ENCODE measurements around the gene PHF21B.

The PHF21B gene

GRCh38 chr22:44964722-44965078 lies 45.1 kb downstream of the PHF21B start:
- TF ChIP-seq REST (IDR thresholded peaks at IDR 0.05; ENCODE audit: low read depth) = no peak
- TF ChIP-seq YY1 (IDR thresholded peaks at IDR 0.05; ENCODE audit: low read depth) = no peak
- no peak for TF ChIP-seq EGR1 (IDR thresholded peaks at IDR 0.05)
- TF ChIP-seq MAX (IDR thresholded peaks at IDR 0.05) = no peak
- TF ChIP-seq TAF1 (IDR thresholded peaks at IDR 0.05; ENCODE audit: low read depth) = no peak
- TF ChIP-seq CREB1 (IDR thresholded peaks at IDR 0.05; ENCODE audit: low read depth) = no peak
- TF ChIP-seq TCF12 (IDR thresholded peaks at IDR 0.05; ENCODE audit: low read depth) = no peak
- no peak for TF ChIP-seq USF1 (IDR thresholded peaks at IDR 0.05)
- no peak for TF ChIP-seq FOXM1 (IDR thresholded peaks at IDR 0.05; ENCODE audit: borderline replicate concordance, low read depth)
- no peak for TF ChIP-seq RAD21 (IDR thresholded peaks at IDR 0.05; ENCODE audit: low read depth)
- TF ChIP-seq ZBTB7A (IDR thresholded peaks at IDR 0.05; ENCODE audit: low read depth) = no peak
- TF ChIP-seq TEAD4 (IDR thresholded peaks at IDR 0.05) = no peak

- TF ChIP-seq EP300 (IDR thresholded peaks at IDR 0.05; ENCODE audit: borderline replicate concordance) (no peak), TCF12 (IDR thresholded peaks at IDR 0.05; ENCODE audit: low read depth) (no peak), USF1 (IDR thresholded peaks at IDR 0.05) (no peak), REST (IDR thresholded peaks at IDR 0.05; ENCODE audit: low read depth) (no peak), MAX (IDR thresholded peaks at IDR 0.05) (no peak)
Observed at GRCh38 chr22:44963832-44964721, 45.7 kb downstream of the PHF21B start.

GRCh38 chr22:44962741-44963454 lies 46.9 kb downstream of the PHF21B start:
- TF ChIP-seq TAF1 (IDR thresholded peaks at IDR 0.05; ENCODE audit: low read depth) (no peak), RAD21 (IDR thresholded peaks at IDR 0.05; ENCODE audit: low read depth) (no peak), FOXM1 (IDR thresholded peaks at IDR 0.05; ENCODE audit: borderline replicate concordance, low read depth) (no peak), TCF12 (IDR thresholded peaks at IDR 0.05; ENCODE audit: low read depth) (no peak), YY1 (IDR thresholded peaks at IDR 0.05; ENCODE audit: low read depth) (no peak)

- TF ChIP-seq TAF1 (IDR thresholded peaks at IDR 0.05; ENCODE audit: low read depth) (no peak), YY1 (IDR thresholded peaks at IDR 0.05; ENCODE audit: low read depth) (no peak)
Observed at GRCh38 chr22:44956840-44957767, 52.7 kb downstream of the PHF21B start.

GRCh38 chr22:44955102-44955501 lies 54.7 kb downstream of the PHF21B start:
- no peak for TF ChIP-seq TEAD4 (IDR thresholded peaks at IDR 0.05)
- no peak for TF ChIP-seq TCF12 (IDR thresholded peaks at IDR 0.05; ENCODE audit: low read depth)
- no peak for TF ChIP-seq FOXM1 (IDR thresholded peaks at IDR 0.05; ENCODE audit: borderline replicate concordance, low read depth)

- TF ChIP-seq RAD21 (IDR thresholded peaks at IDR 0.05; ENCODE audit: low read depth) (no peak), FOXM1 (IDR thresholded peaks at IDR 0.05; ENCODE audit: borderline replicate concordance, low read depth) (no peak)
Observed at GRCh38 chr22:44954149-44954548, 55.7 kb downstream of the PHF21B start.

All from Ishikawa (cell line).